Measurements from ENCODE around the gene DAPK2.
A peak's percentile ranks its signal among the peaks of the same experiment; 100 is the strongest.
"Not testable (repeated sequence)": the region's sequence is repeated elsewhere in the genome, so short reads cannot be mapped to it uniquely, and the experiment has no call there.

DAPK2 gene

GRCh38 chr15:63972801-63973200 lies 73.5 kb downstream of the DAPK2 start:
- DNase-seq (ENCODE audit: low read depth) = no peak

GRCh38 chr15:63971904-63972303 lies 74.4 kb downstream of the DAPK2 start:
- DNase-seq (ENCODE audit: low read depth) = no peak

GRCh38 chr15:63971427-63971805 lies 74.9 kb downstream of the DAPK2 start:
- DNase-seq (ENCODE audit: low read depth) = peak; percentile 27

- no peak for DNase-seq (ENCODE audit: low read depth)
Observed at GRCh38 chr15:63970621-63971426, 75.5 kb downstream of the DAPK2 start.

GRCh38 chr15:63969652-63970421 lies 76.4 kb downstream of the DAPK2 start:
- no peak for DNase-seq (ENCODE audit: low read depth)

GRCh38 chr15:63968700-63969099 lies 77.6 kb downstream of the DAPK2 start:
- DNase-seq (ENCODE audit: low read depth) = no peak

GRCh38 chr15:63968122-63968524 lies 78.2 kb downstream of the DAPK2 start:
- DNase-seq (ENCODE audit: low read depth) = no peak

GRCh38 chr15:63967616-63968015 lies 78.7 kb downstream of the DAPK2 start:
- no peak for DNase-seq (ENCODE audit: low read depth)

- DNase-seq (ENCODE audit: low read depth) = not testable (repeated sequence)
Observed at GRCh38 chr15:63962947-63963721, 83.2 kb downstream of the DAPK2 start.

- no peak for DNase-seq (ENCODE audit: low read depth)
Observed at GRCh38 chr15:63953524-63953923, 92.8 kb downstream of the DAPK2 start.

- DNase-seq (ENCODE audit: low read depth) = no peak
Observed at GRCh38 chr15:63950911-63951481, 95.3 kb downstream of the DAPK2 start.

GRCh38 chr15:63948971-63949370 lies 97.3 kb downstream of the DAPK2 start:
- no peak for DNase-seq (ENCODE audit: low read depth)

GRCh38 chr15:63948436-63948835 lies 97.8 kb downstream of the DAPK2 start:
- DNase-seq (ENCODE audit: low read depth) = no peak

- no peak for DNase-seq (ENCODE audit: low read depth)
Observed at GRCh38 chr15:63947228-63947627, 99.1 kb downstream of the DAPK2 start.

- no peak for DNase-seq (ENCODE audit: low read depth)
Observed at GRCh38 chr15:63946524-63947065, 99.7 kb downstream of the DAPK2 start.

- DNase-seq (ENCODE audit: low read depth) = no peak
Observed at GRCh38 chr15:63945838-63946298, 100.4 kb downstream of the DAPK2 start.

- DNase-seq (ENCODE audit: low read depth) = peak; percentile 50
Observed at GRCh38 chr15:63945007-63945788, 101.1 kb downstream of the DAPK2 start.

- DNase-seq (ENCODE audit: low read depth) = no peak
Observed at GRCh38 chr15:63944681-63944955, 101.7 kb downstream of the DAPK2 start.

- DNase-seq (ENCODE audit: low read depth) = no peak
Observed at GRCh38 chr15:63943829-63944680, 102.2 kb downstream of the DAPK2 start.

Measured in T follicular helper cell (primary cell).